ENCODE results near the gene RRAGD. TPM values are rescaled to one million over a fixed set of nuclear protein-coding genes. Genes with fewer than 3 reads are reported as not detected.

The RRAGD gene
- total RNA-seq, 4 donors from 2014 or later = 31.6 to 55.9 (median 37.9) TPM

DNA sequence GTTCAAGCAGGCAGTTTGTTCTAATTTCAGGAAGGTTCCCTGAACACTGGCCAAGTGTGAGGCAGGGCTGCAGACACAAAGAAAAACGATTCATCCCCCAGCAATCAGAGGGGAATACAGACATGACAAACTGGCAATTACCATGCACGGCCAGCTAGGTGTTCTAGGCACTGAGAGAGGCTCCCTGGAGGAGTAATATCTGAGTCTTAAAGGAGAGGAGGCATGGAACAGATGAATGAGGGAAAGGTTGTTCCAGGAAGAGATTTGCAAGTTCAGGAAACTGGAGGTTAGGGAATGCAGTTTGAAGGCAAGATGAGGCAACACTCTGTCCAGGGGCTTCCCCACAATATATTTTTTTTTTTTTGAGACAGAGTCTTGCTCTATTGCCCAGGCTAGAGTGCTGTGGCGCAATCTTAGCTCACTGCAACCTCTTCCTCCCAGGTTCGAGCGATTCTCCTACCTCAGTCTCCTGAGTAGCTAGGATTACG lies 11.1 kb downstream of the RRAGD start:
- TF ChIP-seq, protein P1, sequence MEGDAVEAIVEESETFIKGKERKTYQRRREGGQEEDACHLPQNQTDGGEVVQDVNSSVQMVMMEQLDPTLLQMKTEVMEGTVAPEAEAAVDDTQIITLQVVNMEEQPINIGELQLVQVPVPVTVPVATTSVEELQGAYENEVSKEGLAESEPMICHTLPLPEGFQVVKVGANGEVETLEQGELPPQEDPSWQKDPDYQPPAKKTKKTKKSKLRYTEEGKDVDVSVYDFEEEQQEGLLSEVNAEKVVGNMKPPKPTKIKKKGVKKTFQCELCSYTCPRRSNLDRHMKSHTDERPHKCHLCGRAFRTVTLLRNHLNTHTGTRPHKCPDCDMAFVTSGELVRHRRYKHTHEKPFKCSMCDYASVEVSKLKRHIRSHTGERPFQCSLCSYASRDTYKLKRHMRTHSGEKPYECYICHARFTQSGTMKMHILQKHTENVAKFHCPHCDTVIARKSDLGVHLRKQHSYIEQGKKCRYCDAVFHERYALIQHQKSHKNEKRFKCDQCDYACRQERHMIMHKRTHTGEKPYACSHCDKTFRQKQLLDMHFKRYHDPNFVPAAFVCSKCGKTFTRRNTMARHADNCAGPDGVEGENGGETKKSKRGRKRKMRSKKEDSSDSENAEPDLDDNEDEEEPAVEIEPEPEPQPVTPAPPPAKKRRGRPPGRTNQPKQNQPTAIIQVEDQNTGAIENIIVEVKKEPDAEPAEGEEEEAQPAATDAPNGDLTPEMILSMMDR (IDR thresholded peaks at IDR 0.05; ENCODE audit: low read depth) = no peak

DNA sequence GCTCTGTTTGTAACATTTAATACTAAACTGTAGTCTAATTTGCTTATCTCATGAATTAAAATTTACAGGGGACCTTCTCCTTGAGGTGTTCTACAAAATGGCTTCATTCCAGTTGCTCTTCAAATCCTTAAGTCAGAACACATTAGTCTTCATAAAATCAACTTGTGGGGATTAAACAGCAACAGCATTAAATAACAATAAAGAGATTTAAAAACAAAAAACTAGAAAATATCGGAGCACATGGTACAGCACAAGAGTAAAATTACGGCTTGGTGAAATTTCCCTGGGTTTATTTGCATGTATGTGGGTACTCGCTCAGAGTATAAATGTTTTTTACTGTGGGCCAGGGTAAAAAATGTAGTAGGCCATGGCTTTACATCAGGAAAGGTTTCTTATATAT lies 12.0 kb downstream of the RRAGD start:
- TF ChIP-seq, protein P1 (IDR thresholded peaks at IDR 0.05; ENCODE audit: low read depth) = no peak

DNA sequence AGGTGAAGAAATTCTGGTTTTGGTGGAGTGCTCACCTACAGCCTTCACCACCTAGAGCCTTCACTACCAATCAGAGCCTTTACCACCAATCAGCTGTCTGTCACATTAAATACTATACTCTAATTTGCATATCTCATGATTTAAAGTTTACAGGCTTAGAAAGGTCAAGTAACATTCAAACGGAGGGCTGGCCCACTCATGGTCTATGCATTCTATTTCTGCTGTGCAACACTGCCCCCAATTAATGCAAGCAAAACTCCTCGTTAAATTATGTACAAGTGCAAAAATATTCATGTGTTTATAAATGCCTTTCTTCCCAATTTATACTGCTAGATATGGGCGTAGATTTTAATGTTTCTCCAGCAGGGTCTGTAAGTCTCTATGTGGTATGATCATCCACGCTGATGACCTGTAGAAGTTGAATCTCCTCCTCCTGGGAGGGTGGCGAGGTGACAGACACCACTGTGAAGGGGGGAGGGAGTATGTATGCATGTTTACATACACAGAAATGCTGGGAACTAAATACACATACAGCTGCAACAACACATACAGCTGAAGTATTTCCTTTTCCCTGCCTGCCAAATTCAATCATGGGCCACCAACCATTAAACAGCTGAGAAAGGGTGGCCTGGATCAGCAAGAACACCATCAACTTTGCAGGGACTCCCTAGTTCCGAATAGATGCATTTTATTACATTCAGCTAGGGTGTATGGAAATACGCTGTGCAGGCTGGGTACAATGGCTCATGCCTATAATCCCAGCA lies 13.1 kb downstream of the RRAGD start:
- TF ChIP-seq, protein P1 (IDR thresholded peaks at IDR 0.05; ENCODE audit: low read depth) = no peak

DNA sequence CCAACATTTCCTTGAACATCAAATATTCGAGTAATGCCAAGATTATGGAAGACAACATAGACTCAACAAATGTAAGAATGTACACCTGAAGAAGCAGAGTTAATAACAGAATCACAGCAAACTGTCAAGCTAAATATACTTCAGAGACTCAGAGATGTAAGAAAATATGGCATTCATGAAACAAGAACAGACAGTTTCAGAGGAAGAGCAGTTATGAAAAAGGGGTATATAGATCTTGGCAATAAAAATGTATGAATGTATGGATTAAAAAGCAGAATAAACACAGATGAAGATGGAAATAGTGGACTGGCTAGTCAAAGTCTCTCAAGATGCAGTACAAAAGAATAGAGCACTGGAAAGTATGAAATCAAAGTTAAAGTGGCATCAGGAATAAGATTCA lies 18.4 kb downstream of the RRAGD start:
- TF ChIP-seq, protein P1 (IDR thresholded peaks at IDR 0.05; ENCODE audit: low read depth) = no peak

DNA sequence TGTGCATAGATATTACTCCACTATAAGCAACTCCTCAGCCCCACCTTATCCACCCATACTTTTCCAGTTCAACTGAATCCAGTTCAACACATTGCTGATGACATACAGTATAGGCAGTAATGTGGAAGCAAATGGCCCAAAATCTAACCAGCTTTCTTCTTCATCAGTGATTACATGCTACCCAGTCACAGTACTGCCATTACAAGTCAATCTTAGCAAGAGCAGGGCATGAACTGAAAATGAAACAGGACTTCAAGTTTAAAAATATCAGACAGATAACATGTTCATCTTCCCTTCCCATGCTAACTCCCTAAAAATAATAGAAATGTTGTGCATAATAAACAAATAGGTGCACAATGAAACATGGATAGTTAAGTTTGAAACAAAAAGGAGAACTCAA lies 19.2 kb downstream of the RRAGD start:
- TF ChIP-seq, protein P1 (IDR thresholded peaks at IDR 0.05; ENCODE audit: low read depth) = no peak

DNA sequence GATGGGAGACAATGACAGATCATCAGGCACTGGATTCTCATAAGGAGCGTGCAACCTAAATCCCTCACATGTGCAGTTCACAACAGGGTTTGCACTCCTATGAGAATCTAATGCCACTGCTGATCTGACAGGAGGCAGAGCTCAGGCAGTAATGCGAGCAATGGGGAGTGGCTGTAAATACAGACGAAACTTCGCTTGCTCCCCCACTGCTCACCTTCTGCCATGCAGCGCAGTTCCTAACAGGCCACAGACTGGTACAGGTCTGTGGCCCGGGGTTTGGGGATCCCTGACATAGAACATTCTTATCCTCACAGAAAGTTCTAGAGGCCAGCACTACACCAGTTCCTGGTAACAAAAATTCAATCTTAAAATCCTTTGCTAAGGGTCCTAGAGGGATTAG lies 23.2 kb downstream of the RRAGD start:
- TF ChIP-seq, protein P1 (IDR thresholded peaks at IDR 0.05; ENCODE audit: low read depth) = no peak

DNA sequence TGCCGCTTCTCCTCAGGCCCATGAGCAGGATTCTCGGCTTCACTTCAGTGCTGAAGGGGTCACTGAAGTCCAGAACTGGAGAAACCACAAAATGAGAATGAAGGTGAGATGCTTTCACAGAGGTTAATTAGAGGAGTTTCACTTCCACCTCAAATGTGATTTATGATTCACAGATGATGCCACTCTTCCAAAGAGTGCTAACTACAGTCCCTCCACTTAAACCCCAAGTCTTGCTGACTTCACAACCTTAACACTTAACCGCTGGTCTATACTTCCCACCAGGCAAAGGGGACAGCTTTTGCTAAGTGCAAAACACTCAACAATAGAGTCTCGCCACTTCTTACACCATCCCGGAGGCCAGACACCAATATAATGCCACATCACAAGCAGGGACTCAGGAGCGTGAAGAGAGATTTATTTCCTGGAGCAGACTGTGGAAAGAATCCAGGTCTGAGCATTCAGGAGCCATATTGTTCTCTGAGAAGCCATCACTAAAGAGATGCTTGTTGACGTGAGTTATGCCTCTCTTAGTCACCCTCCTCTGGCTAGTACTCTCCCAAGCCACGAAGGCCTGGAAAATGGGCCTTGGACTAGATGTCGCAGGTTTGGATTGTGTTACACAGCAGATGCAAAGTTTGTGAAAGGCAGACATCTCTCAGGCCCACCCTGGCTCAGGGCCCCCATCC lies 24.4 kb downstream of the RRAGD start:
- TF ChIP-seq, protein P1 (IDR thresholded peaks at IDR 0.05; ENCODE audit: low read depth) = no peak

Measured in subcutaneous adipose tissue (tissue), 4 donors.